Peyer's patch (tissue), 4 donors: Measurements from ENCODE around the gene IRF4.

Source experiments
- POLR2A ChIP-seq, 2 donors: fragments of 450-650 bp; IDR thresholded peaks; one replicate each; pipeline ENCODE4 v1.5.1; 2017; ENCODE audit warnings: antibody characterized with exemption in 2 of 2, mild to moderate bottlenecking in 2 of 2, moderate library complexity in 2 of 2
- TF ChIP-seq, protein P1 (sequence below), 6 experiments: fragments of 450-650 bp in 4 of 6; fragments of 200-600 bp in 2 of 6; sonication (generic) in 1 of 6; IDR thresholded peaks; one replicate each; pipeline ENCODE4 v1.5.1; 2017 to 2019; ENCODE audit warnings: antibody characterized with exemption in 6 of 6, mild to moderate bottlenecking in 3 of 6, moderate library complexity in 1 of 6

DNA sequence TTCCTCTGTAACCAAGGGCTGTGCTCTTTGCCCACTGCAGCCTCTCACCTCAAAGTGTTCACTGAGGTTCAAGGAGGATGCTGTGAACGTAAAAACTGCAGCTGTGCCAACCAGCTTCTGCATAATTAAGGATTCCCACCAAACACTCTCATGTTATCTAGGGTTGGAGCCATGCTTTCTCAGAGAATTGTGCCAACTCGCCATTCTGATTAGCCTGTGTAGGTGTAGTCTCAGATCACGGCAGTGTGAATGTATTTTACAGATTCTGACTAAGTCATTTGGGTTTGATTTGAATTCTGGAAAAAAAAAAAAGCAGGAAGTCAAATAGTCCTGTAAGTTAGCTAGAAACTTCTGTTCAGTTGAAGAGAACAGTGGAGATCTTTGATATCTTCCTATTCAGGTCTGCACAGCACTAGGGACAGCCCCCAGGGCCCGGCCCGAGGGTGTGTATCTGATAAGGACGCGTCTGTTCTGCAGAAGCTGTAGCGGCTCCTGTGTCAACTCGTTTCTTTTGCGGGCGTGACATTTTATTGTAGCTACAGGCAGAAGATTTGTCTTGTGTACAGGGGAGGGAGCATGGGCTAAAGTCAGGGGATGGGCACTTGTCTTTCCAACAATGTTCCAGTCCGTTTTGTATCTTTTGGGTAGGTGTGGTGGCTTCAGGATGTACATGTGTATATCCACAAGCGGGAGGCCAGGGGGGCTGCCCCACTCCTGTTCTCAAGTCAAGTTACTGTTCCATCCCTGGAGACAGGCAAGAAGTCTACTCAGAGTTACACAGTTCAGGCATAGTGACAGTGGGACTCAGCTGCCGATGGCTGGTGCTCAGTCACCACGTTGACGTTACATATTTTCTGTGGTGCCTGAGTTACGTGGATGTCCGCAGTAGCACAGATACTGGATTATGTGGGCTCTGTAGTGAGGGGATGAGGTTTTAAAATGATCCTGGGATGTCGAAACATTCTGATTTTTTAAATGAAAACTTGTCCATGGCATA, 12.4 kb downstream of the IRF4 start:
- TF ChIP-seq, protein P1, sequence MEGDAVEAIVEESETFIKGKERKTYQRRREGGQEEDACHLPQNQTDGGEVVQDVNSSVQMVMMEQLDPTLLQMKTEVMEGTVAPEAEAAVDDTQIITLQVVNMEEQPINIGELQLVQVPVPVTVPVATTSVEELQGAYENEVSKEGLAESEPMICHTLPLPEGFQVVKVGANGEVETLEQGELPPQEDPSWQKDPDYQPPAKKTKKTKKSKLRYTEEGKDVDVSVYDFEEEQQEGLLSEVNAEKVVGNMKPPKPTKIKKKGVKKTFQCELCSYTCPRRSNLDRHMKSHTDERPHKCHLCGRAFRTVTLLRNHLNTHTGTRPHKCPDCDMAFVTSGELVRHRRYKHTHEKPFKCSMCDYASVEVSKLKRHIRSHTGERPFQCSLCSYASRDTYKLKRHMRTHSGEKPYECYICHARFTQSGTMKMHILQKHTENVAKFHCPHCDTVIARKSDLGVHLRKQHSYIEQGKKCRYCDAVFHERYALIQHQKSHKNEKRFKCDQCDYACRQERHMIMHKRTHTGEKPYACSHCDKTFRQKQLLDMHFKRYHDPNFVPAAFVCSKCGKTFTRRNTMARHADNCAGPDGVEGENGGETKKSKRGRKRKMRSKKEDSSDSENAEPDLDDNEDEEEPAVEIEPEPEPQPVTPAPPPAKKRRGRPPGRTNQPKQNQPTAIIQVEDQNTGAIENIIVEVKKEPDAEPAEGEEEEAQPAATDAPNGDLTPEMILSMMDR (IDR thresholded peaks at IDR 0.05) = no peak
- TF ChIP-seq POLR2A (IDR thresholded peaks at IDR 0.05) = no peak
